Esophagus muscularis mucosa (tissue), 4 donors: ENCODE results near the gene NPAS3.

ENCODE experiments used
- EP300 ChIP-seq: sonication (generic); formaldehyde crosslinking; IDR thresholded peaks from one replicate; pipeline ENCODE4 v1.6.1; 2017; ENCODE audit warnings: antibody characterized with exemption
- POLR2A ChIP-seq: fragments of 450-650 bp; IDR thresholded peaks from one replicate; pipeline ENCODE4 v1.6.1; 2017; ENCODE audit warnings: antibody characterized with exemption, moderate library complexity, mild to moderate bottlenecking, low read depth
- POLR2AphosphoS5 ChIP-seq, 2 donors: sonication (generic); formaldehyde crosslinking; IDR thresholded peaks; one replicate each; pipeline ENCODE4 v1.6.1; 2017; ENCODE audit warnings: antibody characterized with exemption in 2 of 2
- TF ChIP-seq, protein P1 (sequence below), 3 experiments: fragments of 200-600 bp in 2 of 3; fragments of 450-650 bp in 1 of 3; sonication (generic) in 2 of 3; IDR thresholded peaks; one replicate each; pipeline ENCODE4 v1.5.1; 2017 to 2019; ENCODE audit warnings: antibody characterized with exemption in 3 of 3, mild to moderate bottlenecking in 2 of 3, moderate library complexity in 1 of 3

- TF ChIP-seq, protein P1, sequence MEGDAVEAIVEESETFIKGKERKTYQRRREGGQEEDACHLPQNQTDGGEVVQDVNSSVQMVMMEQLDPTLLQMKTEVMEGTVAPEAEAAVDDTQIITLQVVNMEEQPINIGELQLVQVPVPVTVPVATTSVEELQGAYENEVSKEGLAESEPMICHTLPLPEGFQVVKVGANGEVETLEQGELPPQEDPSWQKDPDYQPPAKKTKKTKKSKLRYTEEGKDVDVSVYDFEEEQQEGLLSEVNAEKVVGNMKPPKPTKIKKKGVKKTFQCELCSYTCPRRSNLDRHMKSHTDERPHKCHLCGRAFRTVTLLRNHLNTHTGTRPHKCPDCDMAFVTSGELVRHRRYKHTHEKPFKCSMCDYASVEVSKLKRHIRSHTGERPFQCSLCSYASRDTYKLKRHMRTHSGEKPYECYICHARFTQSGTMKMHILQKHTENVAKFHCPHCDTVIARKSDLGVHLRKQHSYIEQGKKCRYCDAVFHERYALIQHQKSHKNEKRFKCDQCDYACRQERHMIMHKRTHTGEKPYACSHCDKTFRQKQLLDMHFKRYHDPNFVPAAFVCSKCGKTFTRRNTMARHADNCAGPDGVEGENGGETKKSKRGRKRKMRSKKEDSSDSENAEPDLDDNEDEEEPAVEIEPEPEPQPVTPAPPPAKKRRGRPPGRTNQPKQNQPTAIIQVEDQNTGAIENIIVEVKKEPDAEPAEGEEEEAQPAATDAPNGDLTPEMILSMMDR (IDR thresholded peaks at IDR 0.05): no peak
- TF ChIP-seq POLR2AphosphoS5 (IDR thresholded peaks at IDR 0.05) (no peak), EP300 (no peak), POLR2A (no peak)
These were observed 793.5 kb downstream of the NPAS3 start for GRCh38 chr14:33732175-33732574.
